GM19238 (cell line): ENCODE measurements around the gene MIA.
"Not testable (repeated sequence)": the region's sequence is repeated elsewhere in the genome, so short reads cannot be mapped to it uniquely, and the experiment has no call there.

Source experiments
- DNase-seq: peaks from one replicate; pipeline ENCODE4 v3.0.0; 2011; ENCODE audit warnings: low spot score; ENCODE audit not compliant: insufficient read length

Gene MIA

DNA sequence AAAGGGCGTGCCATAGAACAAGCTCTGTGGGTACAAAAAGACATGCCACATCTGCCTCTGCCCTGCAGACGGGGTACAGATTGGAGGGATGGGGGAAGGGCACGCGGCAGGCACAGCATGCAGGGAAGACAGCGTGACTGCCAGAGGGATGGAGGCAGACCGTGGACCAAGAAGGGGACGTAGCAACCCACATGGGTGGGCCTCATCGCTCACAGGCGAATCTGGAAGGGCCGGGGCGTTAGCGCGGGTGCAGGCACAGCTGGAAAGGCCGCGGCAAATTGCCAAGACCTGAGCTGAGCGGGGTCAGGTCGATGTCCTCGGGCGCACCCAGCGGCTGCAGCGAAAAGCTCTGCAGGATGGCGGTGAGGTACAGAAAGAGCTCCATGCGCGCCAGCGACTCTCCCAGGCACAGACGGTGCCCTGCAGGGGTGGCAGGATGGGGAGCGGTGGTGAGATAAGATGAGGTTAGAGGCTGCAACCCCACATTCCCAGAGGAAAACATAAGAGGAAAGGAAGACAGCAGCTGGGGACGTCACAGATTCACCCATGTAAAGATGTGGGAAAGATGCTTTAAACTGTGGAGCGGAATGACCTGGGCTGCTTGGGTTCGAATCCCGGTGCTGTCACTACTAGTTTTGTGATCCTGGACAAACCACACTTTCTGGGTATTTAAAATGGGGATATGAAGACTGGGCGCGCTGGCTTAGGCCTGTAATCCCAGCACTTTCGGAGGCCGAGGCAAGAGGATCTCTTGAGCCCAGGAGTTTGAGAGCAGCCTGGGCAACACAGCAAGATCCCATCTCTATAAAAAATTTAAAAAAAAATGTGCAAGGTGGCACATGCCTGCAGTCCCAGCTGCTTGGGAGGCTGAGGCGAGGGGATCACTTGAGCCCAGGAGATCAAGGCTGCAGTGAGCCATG lies 43.4 kb downstream of the MIA start:
- DNase-seq, result not testable (repeated sequence)

GRCh38 chr19:40819479-40820234 lies 44.3 kb downstream of the MIA start:
- DNase-seq, result not testable (repeated sequence)

GRCh38 chr19:40822161-40822560 lies 46.8 kb downstream of the MIA start:
- DNase-seq, result no peak

GRCh38 chr19:40822704-40823553 lies 47.6 kb downstream of the MIA start:
- DNase-seq, result not testable (repeated sequence)

GRCh38 chr19:40824916-40825315 lies 49.6 kb downstream of the MIA start:
- not testable (repeated sequence) for DNase-seq

DNA sequence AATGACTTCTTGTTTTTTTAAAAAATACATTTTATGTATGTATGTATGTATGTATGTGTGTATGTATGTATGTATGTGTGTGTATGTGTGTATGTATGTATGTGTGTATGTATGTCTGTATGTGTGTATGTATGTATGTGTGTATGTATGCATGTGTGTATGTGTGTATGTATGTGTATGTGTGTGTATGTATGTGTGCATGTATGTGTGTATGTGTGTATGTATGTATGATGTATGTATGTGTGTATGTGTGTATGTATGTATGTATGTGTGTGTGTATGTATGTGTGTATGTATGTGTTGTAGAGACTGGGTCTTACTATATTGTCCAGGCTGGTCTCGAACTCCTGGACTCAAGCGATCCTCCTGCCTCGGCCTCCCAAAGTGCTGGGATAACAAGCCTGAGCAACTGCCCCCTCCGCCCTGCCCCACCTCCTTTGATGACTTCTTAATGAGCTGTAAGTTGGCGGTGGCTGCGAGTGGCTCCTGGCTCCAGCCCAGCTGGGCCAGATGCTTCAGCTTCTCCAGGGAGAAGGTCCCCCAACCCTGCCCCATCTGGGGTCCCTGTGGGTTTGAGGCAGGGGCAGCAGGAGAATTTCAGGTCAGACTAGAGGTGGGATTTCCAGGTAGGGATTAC lies 50.3 kb downstream of the MIA start:
- not testable (repeated sequence) for DNase-seq

GRCh38 chr19:40826312-40826698 lies 51.0 kb downstream of the MIA start:
- DNase-seq, result not testable (repeated sequence)

GRCh38 chr19:40826699-40827385 lies 51.5 kb downstream of the MIA start:
- DNase-seq, result not testable (repeated sequence)
